NB4 (cell line): ENCODE measurements around the gene SORD.
"Not testable (repeated sequence)": the region's sequence is repeated elsewhere in the genome, so short reads cannot be mapped to it uniquely, and the experiment has no call there.

Source experiments
- CTCF ChIP-seq: IDR thresholded peaks from one replicate; pipeline ENCODE4 v1.5.1; 2012; ENCODE audit warnings: low read depth, low read length
- MYC ChIP-seq: IDR thresholded peaks from 2 replicates; pipeline ENCODE4 v1.6.1; 2011; ENCODE audit warnings: low read depth, low read length
- POLR2A ChIP-seq: IDR thresholded peaks from 2 replicates; pipeline ENCODE4 v1.6.1; 2011; ENCODE audit warnings: mild to moderate bottlenecking; ENCODE audit not compliant: insufficient read length; ENCODE audit errors: extremely low read depth
- TF ChIP-seq, protein P1 (sequence below): IDR thresholded peaks from 2 replicates; pipeline ENCODE4 v1.6.1; 2011; ENCODE audit warnings: low read depth, low read length

DNA sequence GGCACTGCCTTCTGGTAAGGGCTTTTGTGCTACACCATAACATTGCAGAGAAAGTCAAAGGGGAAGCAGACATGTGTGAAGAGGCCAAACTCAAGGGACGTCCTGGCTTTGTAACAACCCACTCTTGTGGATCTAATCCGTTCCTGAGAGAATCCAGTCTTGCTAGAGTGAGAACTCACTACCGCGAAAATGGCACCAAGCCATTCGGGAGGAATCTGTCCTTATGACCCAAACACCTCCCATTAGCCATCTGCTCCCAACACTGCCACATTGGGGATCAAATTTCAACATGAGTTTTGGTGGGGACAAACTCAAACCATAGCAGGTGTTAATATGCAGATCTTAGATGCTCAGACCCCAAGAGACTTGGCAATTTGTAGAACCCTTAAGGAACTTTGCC, 56.2 kb downstream of the SORD start:
- TF ChIP-seq CTCF, POLR2A, MYC: not testable (repeated sequence)
- TF ChIP-seq, protein P1, sequence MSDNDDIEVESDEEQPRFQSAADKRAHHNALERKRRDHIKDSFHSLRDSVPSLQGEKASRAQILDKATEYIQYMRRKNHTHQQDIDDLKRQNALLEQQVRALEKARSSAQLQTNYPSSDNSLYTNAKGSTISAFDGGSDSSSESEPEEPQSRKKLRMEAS, result not testable (repeated sequence)
